ENCODE results near the gene KCNJ18.
"Not testable (repeated sequence)": the region's sequence is repeated elsewhere in the genome, so short reads cannot be mapped to it uniquely, and the experiment has no call there.

- TF ChIP-seq, protein P1, sequence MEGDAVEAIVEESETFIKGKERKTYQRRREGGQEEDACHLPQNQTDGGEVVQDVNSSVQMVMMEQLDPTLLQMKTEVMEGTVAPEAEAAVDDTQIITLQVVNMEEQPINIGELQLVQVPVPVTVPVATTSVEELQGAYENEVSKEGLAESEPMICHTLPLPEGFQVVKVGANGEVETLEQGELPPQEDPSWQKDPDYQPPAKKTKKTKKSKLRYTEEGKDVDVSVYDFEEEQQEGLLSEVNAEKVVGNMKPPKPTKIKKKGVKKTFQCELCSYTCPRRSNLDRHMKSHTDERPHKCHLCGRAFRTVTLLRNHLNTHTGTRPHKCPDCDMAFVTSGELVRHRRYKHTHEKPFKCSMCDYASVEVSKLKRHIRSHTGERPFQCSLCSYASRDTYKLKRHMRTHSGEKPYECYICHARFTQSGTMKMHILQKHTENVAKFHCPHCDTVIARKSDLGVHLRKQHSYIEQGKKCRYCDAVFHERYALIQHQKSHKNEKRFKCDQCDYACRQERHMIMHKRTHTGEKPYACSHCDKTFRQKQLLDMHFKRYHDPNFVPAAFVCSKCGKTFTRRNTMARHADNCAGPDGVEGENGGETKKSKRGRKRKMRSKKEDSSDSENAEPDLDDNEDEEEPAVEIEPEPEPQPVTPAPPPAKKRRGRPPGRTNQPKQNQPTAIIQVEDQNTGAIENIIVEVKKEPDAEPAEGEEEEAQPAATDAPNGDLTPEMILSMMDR (IDR thresholded peaks at IDR 0.05; ENCODE audit: low read depth, low read length, poor library complexity, severe bottlenecking) = not testable (repeated sequence)
- TF ChIP-seq EZH2phosphoT487 (IDR thresholded peaks at IDR 0.05; ENCODE audit: borderline replicate concordance, low read length) = not testable (repeated sequence)
Measured at GRCh38 chr17:21692704-21693065, 362 bp downstream of the KCNJ18 start.

All from DOHH2 (cell line).